ENCODE measurements around the gene DNAH1. TPM values are rescaled to one million over a fixed set of nuclear protein-coding genes. Genes with fewer than 3 reads are reported as not detected.

Gene DNAH1
- polyA plus RNA-seq, 1 donor, result 22.9 TPM

DNA sequence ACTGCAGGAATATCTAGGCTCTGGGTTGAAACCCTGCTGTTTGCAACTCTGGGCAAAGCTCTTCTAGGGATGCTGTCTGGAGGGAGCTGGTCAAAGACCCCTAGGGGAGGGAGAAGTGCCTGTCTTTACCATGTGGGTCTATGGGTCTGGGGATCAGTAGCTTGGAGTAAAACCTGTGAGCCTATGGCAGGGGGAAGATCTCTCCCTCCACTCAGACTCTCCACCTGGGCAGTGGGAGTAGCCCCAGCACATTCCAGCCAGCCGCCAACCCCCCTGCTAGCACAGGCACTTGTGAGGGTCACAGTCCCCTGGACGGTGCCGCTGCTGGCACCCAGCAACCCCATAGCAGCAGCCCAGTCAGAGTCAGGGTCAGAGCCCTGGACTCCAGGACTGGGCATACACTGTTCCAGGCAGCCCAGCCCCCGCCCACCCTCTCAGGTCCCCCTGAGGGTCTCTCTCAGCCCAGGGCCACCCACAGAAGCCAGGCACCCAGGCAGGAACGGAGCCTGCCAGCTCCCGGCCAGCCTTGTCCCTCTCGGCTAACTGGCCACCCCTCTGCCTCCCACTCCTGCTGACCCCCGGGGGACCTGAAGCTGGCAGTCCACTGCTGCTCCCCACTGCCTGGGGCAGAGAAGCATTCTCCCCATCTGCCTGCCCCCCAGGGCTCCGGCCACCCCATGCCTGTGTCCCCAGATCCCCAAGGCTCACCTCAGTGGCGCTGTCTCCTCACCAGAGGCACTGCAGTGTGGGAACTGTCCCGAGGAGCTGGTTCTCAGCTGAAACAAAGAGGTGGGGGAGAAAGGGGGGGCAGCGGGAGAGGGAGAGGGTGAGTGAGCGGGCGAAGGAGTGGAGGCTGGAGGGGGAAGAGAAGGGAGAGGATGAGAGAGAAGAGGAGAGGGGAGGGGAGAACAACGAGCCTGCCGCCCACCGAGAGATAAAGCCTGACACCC, 17.7 kb upstream of the DNAH1 start:
- Histone ChIP-seq H3K27ac (ENCODE audit: low read length) (no peak overlapping the region), H3K27me3 (ENCODE audit: control insufficient read depth, insufficient read depth, low read length) (no peaks in the 10 kb centered on the region), H3K36me3 (ENCODE audit: control insufficient read depth, insufficient read depth, low read length) (peaks cover 24% of the 10 kb centered on the region), H3K4me1 (ENCODE audit: control insufficient read depth, insufficient read depth, low read length) (peaks cover 52% of the 10 kb centered on the region), H3K9me3 (ENCODE audit: control insufficient read depth, low read depth, low read length) (no peaks in the 10 kb centered on the region), H3K4me3 (ENCODE audit: low read length) (peak overlapping the region; percentile 34)
- peak in 1 of 2 donors; percentile 67 for DNase-seq
- WGBS (ENCODE audit: insufficient coverage, low lambda C conversion rate), result 0% methylated on average over 3 of the region's 17 CpGs

DNA sequence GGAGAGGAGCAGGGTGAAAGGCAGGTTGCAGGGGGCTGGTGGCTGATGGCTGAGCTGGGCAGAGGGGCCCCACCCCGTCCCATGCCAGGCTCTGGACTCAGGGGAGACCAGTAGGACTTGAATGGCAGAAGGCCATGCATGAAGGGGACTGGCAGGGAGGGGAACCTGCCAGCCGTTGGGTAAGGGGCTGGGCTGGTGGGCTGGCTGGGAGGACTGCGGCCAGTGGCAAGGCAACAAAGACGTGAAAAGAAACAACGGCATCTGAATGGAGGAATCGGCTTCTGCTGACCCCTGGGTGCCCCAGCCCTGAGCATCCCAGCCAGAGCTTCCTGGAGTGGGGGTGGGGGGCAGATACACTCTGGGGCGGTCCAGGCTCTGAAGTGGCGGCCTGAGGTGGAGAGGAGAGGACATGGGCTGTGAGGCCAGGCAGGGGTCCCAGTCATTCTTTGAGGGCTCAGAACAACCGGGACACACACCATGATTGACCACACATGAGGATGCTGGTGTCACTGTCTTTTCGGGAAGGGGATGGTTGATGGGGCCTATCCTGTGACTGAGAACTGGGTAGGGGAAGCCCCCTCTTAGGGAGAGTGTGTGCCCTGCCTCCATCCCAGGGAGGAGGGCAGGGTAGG, 16.8 kb upstream of the DNAH1 start:
- no peak overlapping the region for H3K27ac ChIP-seq (ENCODE audit: low read length)
- H3K9me3 ChIP-seq (ENCODE audit: control insufficient read depth, low read depth, low read length), result no peaks in the 10 kb centered on the region
- DNase-seq, result peak in 1 of 2 donors; percentile 54
- no peaks in the 10 kb centered on the region for H3K27me3 ChIP-seq (ENCODE audit: control insufficient read depth, insufficient read depth, low read length)
- peaks cover 17% of the 10 kb centered on the region for H3K36me3 ChIP-seq (ENCODE audit: control insufficient read depth, insufficient read depth, low read length)
- H3K4me1 ChIP-seq (ENCODE audit: control insufficient read depth, insufficient read depth, low read length), result peaks cover 46% of the 10 kb centered on the region
- no peak overlapping the region for H3K4me3 ChIP-seq (ENCODE audit: low read length)
- WGBS (ENCODE audit: insufficient coverage, low lambda C conversion rate), result no CpG with 5 or more reads among the region's 10 CpGs

DNA sequence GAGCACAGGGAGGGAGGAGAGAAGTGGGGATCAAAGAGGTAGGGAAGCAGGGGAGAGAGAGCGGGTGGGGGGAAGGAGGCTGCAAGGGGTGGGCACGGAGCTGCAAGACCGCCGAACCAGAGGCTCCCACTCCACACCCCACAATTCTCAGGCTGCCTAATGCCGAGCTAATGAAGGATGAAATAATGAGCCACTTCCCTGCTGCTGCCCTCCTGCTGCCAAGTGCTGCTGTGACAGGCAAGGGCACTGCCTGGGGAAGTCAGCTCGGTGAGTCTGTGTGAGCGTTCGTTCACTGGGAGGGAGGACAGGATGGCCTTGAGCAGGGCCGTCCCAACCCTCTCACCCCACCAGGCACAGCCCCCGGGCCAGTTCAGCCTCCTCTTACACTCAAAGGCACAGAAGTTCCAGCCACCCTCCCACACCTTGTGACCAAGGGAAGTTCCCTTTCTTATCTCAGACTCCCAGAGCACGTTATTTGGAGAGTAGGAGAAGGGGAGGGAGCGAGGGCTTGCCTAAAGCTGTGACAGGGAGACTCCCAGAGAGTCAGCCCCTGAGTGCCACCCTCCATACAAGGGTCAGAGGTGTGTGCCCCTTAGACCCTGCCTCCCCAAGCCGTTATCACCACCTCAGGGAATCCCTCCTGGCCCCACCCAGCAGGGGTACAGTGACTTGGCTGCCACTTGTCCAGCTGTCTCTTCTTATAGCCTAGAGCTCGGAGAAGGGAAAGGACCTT, 16.1 kb upstream of the DNAH1 start:
- Histone ChIP-seq H3K36me3 (ENCODE audit: control insufficient read depth, insufficient read depth, low read length) (peaks cover 11% of the 10 kb centered on the region), H3K4me3 (ENCODE audit: low read length) (peak overlapping the region; percentile 5), H3K27ac (ENCODE audit: low read length) (peak overlapping the region; percentile 27), H3K27me3 (ENCODE audit: control insufficient read depth, insufficient read depth, low read length) (no peaks in the 10 kb centered on the region), H3K9me3 (ENCODE audit: control insufficient read depth, low read depth, low read length) (no peaks in the 10 kb centered on the region), H3K4me1 (ENCODE audit: control insufficient read depth, insufficient read depth, low read length) (peaks cover 53% of the 10 kb centered on the region)
- DNase-seq, result peak; percentile 68 to 84
- no CpG with 5 or more reads among the region's 14 CpGs for WGBS (ENCODE audit: insufficient coverage, low lambda C conversion rate)

DNA sequence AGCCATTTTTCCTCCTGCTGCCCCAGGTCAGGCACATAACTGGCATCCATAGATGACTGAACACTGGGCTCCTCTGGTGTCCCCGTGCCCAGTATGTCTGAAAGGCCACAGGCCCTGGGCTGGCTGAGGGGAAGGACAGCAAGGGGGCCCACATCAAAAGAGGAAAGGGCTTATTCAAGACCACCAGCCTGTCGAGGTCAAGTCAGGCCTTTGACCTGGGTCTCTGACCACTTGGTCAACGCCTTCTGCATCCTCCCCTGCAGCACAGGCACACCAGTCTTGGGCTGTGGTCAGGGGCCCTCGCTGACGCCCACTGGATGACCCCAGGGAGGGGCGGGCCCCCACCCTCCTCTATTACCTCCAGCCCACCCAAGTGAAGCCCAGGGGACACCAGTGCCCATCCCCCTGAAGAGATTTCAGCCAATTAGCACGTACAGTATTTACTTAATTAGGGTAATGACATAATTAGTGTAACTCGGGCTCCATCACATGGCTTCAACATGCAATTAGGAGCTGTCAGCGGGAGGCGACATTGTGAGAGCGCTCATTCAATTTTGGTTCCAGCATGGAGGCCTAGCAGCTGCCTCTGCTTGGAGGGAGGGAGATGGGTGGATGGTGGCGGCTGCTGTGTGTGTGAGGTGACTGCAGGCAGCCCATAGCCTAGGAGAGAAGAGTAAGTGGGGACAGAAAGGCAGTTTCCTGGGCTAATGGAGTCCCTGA, 13.5 kb upstream of the DNAH1 start:
- no peak overlapping the region for H3K27ac ChIP-seq (ENCODE audit: low read length)
- no CpG with 5 or more reads among the region's 12 CpGs for WGBS (ENCODE audit: insufficient coverage, low lambda C conversion rate)
- no peaks in the 10 kb centered on the region for H3K36me3 ChIP-seq (ENCODE audit: control insufficient read depth, insufficient read depth, low read length)
- no peaks in the 10 kb centered on the region for H3K9me3 ChIP-seq (ENCODE audit: control insufficient read depth, low read depth, low read length)
- no peak overlapping the region for H3K4me3 ChIP-seq (ENCODE audit: low read length)
- no peaks in the 10 kb centered on the region for H3K27me3 ChIP-seq (ENCODE audit: control insufficient read depth, insufficient read depth, low read length)
- peaks cover 72% of the 10 kb centered on the region for H3K4me1 ChIP-seq (ENCODE audit: control insufficient read depth, insufficient read depth, low read length)
- no peak for DNase-seq

DNA sequence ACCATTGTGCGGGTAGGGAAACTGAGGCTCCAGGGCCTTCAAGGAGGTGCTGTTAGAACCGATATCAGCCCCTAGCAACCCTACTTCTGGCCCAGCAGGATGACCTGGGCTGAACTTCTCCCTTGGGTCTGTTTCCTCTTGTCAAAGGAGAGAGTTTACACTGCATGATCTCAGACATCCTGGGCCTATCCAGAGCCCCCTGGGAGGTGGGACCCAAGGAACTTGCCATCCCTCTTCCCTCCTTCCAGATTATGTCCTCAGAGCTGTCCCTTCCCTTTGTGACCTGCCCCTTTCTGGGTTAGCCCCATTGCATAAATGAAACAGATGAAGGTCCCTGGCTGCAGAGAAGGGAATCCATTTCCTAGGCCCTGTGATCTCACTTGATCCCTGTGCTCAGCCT, 12.3 kb upstream of the DNAH1 start:
- H3K27ac ChIP-seq (ENCODE audit: low read length), result no peak overlapping the region
- no peaks in the 10 kb centered on the region for H3K27me3 ChIP-seq (ENCODE audit: control insufficient read depth, insufficient read depth, low read length)
- no peak for DNase-seq
- H3K36me3 ChIP-seq (ENCODE audit: control insufficient read depth, insufficient read depth, low read length), result no peaks in the 10 kb centered on the region
- peaks cover 72% of the 10 kb centered on the region for H3K4me1 ChIP-seq (ENCODE audit: control insufficient read depth, insufficient read depth, low read length)
- H3K9me3 ChIP-seq (ENCODE audit: control insufficient read depth, low read depth, low read length), result no peaks in the 10 kb centered on the region
- H3K4me3 ChIP-seq (ENCODE audit: low read length), result no peak overlapping the region
- WGBS (ENCODE audit: insufficient coverage, low lambda C conversion rate), result no CpG with 5 or more reads among the region's 2 CpGs

DNA sequence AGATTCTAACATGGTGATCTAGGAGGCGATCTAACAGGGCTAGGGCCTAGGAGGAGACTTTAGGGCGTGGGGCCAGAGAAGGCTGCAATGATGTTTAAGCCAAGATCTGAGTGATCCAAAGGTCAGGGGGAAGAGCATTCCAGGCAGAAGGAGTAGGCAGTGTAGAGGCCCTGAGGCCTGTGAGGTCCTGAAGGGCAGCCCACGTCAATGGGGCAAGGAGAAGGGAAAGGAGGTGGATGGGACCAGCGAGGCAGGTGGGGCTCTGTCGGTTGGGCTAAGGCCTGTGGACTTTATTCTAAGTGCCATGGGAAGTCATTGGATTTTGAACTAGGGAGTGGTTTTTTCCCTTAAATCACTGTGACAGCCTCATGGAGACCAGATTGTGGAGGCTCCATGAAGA, 10.2 kb upstream of the DNAH1 start:
- peak; percentile 85 to 92 for DNase-seq
- no peak overlapping the region for H3K4me3 ChIP-seq (ENCODE audit: low read length)
- peaks cover 13% of the 10 kb centered on the region for H3K36me3 ChIP-seq (ENCODE audit: control insufficient read depth, insufficient read depth, low read length)
- no CpG with 5 or more reads among the region's 5 CpGs for WGBS (ENCODE audit: insufficient coverage, low lambda C conversion rate)
- H3K27ac ChIP-seq (ENCODE audit: low read length), result peak overlapping the region; percentile 71
- H3K9me3 ChIP-seq (ENCODE audit: control insufficient read depth, low read depth, low read length), result no peaks in the 10 kb centered on the region
- peaks cover 58% of the 10 kb centered on the region for H3K4me1 ChIP-seq (ENCODE audit: control insufficient read depth, insufficient read depth, low read length)
- H3K27me3 ChIP-seq (ENCODE audit: control insufficient read depth, insufficient read depth, low read length), result no peaks in the 10 kb centered on the region

DNA sequence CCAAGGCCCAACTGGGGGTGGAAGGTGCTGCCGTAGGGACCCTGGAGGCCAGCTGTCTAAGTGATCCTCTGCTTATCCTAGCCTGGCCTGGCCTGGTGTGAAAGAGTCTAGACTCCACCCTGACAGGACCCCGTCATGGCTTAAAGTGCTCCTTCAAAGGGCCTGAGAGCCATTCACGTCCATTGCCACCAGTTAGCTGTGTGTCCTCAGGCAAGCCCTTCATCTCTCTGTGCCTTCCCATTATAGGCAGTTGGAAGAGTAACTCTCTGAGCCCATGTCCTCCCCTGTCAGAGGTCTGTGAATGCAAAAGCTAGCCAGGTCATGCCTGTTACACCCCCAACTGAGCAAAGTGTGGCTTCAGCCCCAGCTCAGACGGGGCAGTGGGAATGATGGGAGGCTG, 9.1 kb upstream of the DNAH1 start:
- Histone ChIP-seq H3K36me3 (ENCODE audit: control insufficient read depth, insufficient read depth, low read length) (peaks cover 13% of the 10 kb centered on the region), H3K27ac (ENCODE audit: low read length) (peak overlapping the region; percentile 71), H3K27me3 (ENCODE audit: control insufficient read depth, insufficient read depth, low read length) (no peaks in the 10 kb centered on the region), H3K4me3 (ENCODE audit: low read length) (no peak overlapping the region), H3K9me3 (ENCODE audit: control insufficient read depth, low read depth, low read length) (no peaks in the 10 kb centered on the region), H3K4me1 (ENCODE audit: control insufficient read depth, insufficient read depth, low read length) (peaks cover 61% of the 10 kb centered on the region)
- no peak for DNase-seq
- no CpG with 5 or more reads among the region's 4 CpGs for WGBS (ENCODE audit: insufficient coverage, low lambda C conversion rate)

DNA sequence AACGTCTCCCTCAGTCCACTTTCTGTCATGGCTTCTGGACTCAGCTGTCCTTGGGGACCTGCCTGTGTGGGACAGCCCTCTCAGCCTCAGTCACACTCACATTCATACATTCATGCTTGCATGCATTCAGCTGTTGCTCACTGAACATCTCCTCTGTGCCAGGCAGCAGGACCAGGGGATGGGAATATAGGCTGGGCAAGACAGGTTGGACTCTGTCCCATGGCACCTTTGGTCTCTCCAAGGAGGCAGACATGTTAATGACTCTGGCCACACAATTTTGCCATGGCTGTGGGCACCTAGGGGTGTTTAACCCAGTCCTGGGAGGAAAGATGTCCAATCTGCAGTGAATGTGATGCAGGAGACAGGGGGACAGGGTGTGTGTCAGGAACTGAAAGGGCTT, 7.8 kb upstream of the DNAH1 start:
- Histone ChIP-seq H3K4me1 (ENCODE audit: control insufficient read depth, insufficient read depth, low read length) (peaks cover 61% of the 10 kb centered on the region), H3K27me3 (ENCODE audit: control insufficient read depth, insufficient read depth, low read length) (no peaks in the 10 kb centered on the region), H3K9me3 (ENCODE audit: control insufficient read depth, low read depth, low read length) (no peaks in the 10 kb centered on the region), H3K4me3 (ENCODE audit: low read length) (no peak overlapping the region), H3K36me3 (ENCODE audit: control insufficient read depth, insufficient read depth, low read length) (peaks cover 13% of the 10 kb centered on the region), H3K27ac (ENCODE audit: low read length) (peak overlapping the region; percentile 71)
- WGBS (ENCODE audit: insufficient coverage, low lambda C conversion rate), result no CpG with 5 or more reads among the region's 1 CpG
- peak in 1 of 2 donors; percentile 42 for DNase-seq

DNA sequence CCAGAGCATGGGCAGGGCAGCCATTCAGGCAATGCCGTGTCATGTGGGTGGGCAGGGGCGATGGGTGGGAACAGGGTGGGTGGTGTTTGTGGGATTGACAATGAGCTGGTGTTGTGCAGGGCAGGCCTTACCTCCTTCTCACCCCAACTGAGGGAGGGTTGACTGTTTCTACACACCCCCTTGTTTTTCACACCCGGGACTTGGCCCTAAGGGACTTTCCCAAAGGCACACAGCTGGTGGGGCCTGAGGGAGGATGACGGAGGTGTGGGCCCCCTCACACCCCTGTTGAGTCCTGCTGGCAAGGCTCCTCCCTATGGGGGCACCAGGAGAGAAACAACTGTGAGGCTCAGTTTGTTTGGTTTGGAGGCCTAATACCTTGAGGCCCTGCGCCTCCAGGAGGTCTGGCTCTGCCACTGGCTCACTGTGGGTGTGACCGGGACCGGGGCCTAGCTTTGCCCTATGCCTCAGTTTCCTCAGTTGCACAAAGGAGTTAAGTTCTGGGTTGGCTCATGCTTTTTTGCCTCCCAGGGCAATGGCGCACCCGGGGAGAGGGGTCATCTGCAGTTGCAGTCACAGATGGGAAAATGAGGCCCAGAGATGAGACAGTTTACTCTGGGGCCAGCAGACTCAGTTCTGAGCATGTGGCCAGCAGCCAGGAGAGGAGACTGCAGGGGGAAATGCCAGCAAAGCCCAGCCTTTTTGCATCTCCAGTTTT, 5.1 kb upstream of the DNAH1 start:
- WGBS (ENCODE audit: insufficient coverage, low lambda C conversion rate), result no CpG with 5 or more reads among the region's 9 CpGs
- H3K27me3 ChIP-seq (ENCODE audit: control insufficient read depth, insufficient read depth, low read length), result no peaks in the 10 kb centered on the region
- no peaks in the 10 kb centered on the region for H3K9me3 ChIP-seq (ENCODE audit: control insufficient read depth, low read depth, low read length)
- peaks cover 13% of the 10 kb centered on the region for H3K36me3 ChIP-seq (ENCODE audit: control insufficient read depth, insufficient read depth, low read length)
- DNase-seq, result no peak
- H3K4me1 ChIP-seq (ENCODE audit: control insufficient read depth, insufficient read depth, low read length), result peaks cover 41% of the 10 kb centered on the region
- H3K4me3 ChIP-seq (ENCODE audit: low read length), result no peak overlapping the region
- H3K27ac ChIP-seq (ENCODE audit: low read length), result no peak overlapping the region
